DMS79 (cell line): ENCODE data around the gene IGF2R.

Source experiments
- DNase-seq: peaks from one replicate; lab custom pipeline; 2025; lab: John Stamatoyannopoulos, UW

IGF2R gene

DNA sequence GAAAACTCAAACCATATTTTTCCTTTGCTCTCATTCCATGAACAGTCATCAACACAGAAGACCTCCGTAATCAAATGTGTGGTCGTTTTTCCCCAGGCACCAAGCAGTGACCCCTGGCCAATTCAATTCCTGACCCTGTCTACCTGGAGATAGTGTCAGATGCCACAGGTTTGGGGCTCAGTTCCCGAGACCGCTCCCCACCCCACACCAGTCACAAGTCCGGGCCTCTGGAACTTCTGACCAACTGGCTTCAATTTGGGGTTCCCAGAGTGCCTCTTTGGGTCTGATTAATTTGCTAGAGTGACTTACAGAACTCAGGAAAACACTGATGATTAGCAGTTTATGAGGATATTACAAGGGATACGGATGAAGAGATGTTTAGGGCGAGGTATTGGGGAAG is 6.0 kb downstream of the IGF2R start:
- no peak for DNase-seq

DNA sequence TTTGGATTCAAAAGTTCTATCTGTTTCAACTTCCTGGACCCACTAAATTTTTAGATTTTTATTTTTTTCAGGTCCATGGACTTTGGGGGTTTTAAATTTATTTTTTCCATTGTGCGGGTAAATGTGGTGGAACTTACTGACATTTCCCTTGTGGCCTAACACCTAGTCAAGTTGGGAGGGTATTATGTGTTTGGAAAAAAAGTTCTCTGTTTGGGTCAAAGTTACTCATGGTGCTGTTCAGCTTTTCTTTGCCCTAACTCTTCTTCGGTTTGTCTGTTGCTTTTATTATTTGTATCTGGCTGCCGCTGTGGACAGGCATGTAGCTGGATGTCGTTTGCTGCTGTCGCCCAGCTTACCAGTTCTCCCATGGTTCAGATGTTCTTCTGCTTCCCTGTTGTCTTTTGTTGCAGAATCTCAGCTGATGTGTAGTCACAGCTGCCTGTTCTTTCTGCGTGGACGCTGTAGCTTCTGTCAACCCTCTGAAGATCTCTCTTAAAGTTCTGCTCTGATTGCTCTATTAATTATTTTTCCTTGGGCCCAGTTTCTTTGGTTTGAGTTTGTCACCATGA is 7.9 kb downstream of the IGF2R start:
- no peak for DNase-seq

DNA sequence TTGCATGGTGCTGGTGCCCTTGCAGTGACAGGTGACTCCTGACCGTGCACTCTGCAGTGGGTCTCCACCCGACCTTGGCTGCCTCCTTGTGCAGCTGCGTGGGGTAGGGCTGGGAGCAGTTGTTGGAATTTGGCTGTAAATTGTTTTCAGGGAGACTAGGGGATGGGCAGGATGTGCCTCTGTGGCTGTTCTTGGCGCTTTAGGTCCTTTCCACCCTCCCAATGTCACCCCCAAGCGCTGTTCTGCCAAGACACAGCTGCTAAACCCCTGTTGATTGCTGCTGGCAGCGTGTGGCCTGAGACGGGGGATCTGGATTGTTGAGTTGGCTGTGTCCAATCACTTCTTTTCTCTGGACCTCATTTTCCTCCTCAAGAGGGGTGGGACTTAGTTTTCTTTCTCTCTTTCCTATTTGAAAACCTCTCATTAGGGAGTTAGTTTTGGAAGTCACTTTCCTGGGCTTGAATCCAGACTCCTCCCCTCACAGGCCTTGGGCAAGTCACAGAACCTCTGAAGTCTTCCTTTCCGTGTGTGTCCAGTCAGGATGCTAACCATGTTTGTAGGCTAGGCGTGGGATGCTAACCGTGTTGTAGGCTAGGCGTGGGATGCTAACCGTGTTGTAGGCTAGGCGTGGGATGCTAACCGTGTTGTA is 8.5 kb downstream of the IGF2R start:
- DNase-seq, result no peak

DNA sequence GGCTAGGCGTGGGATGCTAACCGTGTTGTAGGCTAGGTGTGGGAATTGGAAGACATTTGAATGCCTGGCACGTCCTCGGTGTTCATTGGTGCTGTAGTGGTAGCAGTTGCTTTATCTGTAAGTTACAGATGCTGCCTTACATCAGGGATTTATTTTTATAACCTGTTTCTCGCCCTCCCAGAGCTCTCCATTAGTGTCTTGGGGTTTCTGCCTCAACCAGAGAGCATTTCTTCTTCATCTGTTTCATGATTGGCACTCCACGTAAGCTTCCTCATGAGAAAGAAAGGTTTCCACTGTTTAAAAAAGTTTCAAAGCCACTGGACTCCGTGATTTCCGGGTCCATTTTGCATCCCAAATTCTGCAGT is 9.0 kb downstream of the IGF2R start:
- DNase-seq, result no peak

DNA sequence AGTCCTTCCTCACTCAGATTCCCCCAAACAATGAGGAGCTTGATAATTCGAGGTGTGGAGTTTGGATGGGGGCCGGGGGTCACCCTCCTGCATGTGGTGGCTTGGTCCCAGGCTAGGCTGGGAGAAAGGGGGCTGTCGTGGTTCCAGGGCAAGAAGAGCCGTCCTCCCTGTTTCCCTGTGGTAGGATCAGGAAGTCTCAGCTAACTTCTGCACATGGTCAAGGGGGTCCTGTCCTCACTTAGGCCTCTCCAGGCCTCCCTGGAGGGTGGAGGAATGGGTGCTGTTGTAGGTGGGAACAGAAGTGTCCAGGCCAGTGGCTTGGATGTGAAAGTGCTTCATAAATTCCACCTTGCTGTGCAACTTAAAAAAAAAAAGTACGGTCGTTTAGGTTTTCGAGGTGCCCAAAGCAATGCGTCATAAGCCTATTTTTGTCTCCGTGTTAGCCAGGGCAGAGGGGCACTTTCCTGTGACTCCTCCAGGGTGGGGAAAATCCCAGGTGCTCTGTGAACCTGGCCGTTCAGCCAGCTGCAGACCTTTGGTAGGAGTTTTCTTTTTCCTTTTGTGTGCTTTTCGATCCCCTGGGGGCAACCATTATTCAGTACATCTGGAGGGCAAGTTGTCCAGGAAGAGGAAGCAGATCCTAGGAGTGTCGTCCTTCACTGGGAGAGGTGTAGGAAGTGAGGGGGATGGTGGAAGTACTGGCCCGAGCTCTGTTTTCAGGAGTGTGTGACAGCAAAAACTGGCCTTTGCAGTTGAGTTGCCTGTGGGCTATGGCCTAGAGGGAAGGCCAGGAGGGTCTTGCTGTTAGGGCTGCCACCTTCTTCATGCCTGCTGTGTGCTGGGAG is 9.6 kb downstream of the IGF2R start:
- DNase-seq, result no peak

DNA sequence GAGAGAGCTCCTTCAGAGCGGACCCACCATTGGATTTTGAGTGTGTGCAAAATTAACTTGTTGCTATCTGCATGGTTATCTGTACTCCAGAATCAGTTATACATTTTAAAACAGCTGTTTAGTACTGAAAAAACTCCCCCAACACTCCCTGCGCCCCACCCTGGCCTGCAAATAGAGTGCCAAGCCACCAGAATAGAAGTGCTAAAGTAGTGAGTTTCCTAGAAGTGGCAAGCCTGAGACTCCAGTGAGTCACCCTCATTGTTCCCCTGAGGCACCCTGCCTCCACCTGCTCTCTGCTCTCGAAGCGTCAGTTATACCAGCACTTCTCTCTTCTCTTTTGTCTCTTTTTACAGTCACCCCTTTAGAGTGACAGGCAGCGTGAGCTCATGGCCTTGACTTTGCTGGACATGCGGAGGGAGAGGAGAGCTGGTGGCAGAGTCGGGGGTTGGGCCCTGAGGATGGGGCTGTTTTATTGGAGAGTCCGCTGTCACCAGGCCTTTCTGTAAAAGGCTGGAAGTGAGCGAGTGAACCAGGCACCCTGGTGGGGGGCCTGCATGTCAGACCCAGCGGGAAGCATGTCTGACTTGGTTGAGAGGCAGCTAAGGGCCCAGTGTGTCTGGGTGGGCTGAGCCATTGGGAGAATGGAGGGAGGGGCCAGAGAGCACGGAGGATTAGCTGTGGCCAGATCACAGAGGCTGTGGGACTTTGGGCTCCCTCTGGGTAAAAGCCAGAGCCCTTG is 10.4 kb downstream of the IGF2R start:
- peak; percentile 75 for DNase-seq

DNA sequence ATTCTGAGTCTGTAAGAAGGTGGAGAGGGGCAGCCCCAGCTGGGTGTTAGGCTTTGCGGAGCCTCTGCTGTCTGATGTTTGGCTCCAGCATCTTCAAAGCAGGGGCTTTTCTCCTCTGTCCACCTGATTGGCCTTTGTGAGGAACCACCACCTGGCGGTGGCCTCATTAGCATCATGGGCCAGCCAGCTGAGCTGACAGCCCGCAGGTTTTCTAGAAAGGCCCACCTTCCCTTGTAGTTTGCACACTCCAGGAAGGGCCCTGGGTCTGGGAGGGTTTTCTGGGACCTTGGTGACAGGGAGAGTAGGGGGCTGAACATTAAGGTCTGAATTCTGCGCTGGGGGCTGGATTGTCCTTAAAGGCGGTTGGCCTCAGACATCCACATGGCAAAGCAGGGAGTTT is 11.6 kb downstream of the IGF2R start:
- no peak for DNase-seq

DNA sequence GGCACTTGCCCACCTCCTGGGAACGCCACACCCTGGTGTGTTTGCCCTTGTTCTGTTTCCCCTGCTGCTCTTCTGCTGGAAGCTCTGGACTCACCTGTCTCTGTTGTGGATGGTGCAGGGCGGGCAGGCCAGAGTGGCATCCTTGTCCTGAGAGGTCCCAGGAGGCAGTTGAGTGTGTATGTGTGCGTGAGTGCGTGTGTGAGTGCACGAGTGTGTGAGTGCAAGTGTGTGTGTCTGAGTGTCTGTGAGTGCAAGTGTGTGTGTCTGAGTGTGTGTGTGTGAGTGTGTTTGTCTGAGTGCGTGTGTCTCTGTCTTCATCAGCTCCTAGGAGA is 12.2 kb downstream of the IGF2R start:
- no peak for DNase-seq

DNA sequence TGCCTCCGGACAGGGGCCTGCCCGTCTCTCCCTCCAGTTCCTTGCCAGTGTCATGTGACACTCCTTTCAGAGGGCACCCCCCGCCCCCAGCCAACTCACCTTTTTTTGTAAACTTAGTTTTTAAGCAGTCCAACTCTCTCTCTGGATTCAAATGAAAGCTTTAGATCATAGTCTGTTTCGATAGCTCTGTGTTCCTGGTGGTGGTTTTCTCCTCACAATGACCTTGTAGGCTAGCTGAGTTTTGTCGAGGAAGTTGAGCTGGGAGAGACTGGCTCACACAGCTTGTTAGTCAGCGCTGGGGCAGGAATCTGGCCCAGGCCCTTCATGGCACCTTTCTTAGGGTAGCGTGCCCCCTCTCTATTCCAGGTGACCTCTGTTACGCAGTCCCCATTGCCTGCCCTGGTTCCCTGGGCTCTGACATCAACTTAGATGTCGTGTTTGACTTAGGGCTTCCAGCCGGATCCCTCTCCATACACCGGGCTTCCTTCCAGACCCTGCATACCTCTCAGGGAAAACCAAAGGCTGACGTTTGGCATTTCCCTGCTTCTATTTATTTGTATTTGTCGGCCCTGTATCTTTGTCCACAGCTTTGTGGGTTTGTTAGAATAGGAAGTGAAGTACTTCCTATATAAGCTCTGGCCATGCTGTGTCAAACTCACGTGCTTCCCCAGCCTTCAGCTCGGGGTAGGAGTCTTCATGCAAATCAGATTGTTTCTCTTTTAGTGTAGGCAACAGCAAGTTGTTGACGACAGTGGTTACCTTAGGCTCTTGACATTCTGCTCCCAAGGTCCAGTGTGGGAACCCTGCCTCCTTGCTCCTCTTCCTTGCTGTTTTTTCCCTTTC is 12.7 kb downstream of the IGF2R start:
- no peak for DNase-seq

DNA sequence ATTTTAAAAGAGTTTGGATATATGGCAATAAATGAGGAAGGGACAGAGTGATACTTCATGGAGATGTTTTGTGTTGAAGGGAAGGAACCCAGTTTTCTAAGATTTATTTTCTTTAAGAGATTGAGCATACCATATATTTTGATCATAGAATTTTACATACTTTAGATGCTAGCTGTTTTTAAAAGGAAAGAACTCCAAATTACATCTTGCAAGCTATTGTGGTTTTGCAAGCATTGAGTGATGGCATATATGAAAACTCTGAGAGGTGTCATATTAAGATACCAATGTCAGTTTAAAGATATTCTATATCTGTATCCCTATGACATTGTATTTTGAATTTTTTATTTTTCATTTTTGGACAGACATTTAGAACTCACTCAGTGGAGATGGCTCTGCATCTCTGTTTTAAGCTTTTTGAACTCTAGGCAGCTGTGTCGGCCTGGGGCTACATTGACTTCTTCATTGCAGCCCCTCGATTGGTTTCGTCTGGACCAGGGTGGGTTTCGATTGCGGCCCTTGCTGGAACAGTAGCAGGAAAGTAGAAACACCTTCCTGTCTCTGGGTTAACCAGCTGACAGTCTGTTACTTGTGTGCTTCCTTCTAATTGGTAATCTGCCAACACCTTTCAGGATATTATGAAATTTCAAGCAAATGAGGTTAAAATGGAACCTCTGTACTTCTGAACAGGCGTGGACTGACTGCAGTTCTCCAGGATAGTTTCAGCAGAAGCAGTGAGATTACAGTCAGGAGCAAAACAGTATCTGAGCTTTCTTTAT is 14.0 kb downstream of the IGF2R start:
- DNase-seq, result no peak

DNA sequence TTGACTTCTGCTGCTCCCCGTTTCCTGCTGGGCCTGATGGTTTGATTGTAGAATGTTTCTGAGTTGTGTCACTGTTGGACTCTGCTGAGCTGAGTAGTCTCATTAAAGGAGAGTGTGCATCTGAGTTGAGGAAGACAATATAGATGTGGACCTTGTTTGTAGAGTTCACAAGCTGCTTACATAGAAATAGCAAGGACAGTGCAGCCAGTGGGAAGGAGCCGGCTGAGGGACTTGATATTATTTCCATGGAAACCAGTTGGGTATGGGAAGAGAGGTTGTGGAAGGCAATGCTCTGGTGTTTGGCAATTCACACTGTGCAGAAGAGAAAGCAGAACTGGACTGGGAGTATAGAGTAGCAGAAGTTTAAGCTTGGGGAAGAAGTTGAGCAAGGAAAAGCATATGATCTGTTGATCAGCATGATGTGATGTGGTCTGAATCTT is 14.8 kb downstream of the IGF2R start:
- DNase-seq, result no peak

DNA sequence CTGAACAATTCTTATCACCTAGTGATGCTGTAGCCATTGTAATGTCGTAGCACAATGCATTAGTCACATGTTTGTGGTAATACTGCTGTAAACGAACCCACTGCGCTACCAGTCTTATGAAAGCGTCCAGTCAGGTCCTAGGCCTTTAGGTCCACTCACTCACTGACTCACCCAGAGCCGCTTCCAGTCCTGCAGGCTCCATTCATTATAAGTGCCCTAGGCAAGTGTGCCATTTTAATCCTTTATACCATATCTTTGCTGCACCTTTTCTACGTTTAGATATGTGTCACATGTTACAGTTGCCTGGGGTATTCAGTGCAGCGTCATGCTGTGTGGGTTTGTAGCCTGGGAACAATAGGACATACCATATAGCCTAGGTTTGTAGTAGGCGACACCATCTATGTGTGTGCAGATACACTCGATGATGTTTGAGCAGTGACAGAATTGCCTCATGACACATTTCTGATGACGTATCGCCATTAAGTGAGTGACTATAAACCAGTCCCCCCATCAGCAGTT is 15.4 kb downstream of the IGF2R start:
- no peak for DNase-seq

DNA sequence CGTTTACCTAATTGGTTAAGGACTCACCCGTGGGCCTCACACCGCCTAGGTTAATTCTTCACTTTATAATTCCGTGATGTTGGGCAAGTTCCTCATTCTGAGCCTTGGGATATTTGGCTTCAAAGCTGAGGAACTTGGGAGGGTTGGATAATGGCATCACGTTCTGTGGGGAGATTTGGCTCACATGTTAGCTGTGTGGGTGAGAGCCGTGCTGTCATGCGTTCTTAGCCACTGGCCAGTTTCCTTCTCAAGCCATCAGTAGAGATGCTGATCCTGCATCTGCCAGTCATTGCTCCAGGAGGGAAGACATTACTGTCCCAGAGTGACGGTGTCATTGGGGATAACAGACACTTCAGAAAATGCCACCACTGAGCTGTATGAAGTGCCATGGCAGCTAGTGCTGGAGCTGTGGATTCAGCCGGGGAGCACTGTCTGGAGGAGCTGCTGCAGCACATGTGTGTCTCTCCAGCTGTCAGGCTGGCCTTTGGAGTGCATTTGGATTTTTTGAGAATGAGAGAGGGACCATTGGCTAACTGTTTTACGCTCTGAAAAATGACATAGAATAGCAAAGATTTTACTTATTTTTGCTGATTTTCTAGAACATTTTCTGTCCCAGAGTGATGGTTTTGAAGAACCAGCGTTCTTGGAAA is 16.5 kb downstream of the IGF2R start:
- DNase-seq, result no peak

DNA sequence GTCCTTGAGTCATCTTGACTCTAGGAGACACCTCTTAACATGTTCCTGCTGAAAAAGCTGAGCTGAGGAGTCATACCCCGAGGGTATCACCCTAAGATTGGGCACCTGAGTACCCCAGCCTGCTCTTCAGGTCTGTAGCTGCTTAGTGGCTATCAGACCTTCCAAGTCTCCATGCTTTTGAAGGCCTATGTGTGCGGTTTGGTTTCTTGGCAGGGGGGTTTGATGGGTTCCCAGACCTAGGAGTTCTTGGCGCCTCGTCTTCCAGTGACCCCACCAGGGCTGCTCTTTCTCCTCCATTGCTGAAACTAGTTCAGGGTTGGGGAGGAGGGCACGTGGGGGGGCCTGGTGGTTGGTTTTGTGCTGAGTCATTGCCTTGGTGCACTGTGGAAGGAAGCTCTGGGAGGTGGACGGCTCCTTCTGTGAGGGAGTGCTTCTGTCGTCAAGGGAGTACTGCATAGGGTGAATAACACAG is 20.1 kb downstream of the IGF2R start:
- peak; percentile 65 for DNase-seq

DNA sequence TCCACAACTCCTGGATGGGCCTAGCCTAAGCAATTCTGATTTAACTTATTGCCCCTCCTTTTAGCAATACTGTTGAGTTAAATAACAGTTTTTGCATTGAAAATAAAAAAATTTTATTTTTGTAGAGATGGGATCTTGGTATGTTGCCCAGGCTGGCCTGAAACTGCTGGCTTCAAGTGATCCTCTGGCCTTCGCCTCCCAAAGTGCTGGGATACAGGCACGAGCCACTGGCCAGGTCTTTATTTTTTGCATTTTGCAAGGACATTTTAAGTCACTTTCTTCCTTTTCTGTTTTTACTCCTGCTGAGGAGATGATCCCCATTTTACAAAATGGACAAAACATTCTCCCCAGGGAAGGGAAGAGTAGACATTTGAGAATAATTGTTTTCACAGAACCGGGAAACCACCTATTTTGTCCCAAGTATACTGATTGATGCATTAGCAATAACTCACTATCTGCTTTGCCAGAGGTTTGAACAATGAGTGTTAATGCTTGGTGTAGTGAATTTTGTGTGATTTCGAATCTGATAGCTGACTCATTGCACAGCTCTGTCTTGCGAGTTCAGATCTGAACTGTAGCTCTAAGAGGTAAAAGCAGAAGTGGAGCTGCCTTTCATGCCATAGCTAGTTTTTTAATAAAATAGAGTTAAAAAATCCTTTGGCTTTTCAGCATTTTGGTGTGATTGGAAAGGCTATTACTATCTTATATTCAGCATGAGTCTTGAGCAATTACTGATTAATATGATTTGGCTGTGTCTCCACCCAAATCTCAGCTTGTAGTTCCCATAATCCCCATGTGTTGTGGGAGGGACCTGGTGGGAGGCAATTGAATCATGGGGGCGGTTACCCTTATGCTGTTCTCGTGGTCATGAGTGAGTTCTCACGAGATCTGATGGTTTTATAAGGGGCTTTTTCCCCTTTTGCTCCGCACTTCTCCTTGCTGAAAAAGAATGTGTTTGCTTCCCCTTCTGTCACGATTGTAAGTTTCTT is 20.9 kb downstream of the IGF2R start:
- DNase-seq, result no peak

DNA sequence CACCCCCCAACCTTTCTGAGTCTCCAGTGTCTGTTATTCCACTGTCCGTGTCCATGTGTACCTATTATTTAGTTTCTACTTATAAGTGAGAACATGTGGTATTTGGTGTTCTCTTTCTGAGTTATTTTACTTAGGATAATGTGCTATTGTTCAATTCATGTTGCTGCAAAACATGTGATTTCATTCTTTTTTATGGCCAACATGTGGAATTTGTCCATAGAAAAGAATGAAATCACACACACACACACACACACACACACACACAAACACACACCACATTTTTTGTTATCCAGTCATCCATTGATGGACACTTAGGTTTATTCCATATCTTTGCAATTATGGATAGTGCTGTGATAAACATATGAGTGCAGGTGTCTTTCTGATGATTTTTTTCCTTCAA is 23.5 kb downstream of the IGF2R start:
- no peak for DNase-seq

DNA sequence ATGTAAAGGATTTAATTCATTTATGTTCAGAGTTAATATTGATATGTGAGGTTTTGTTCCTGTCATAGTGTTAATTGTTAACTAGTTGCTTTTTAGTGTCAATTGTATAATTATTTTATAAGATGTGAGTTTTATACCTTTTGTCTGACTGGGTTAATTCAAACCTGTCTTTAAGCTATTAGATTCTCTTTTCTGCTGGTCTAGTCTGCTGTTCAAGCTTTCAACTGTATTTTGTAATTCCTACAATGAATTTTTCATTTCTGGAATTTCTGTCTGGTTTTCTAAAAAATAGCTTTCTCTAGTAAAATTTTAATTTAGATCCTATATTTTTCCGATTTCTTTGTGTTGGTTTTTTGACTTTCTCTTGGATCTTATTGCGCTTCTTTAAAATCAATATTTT is 26.5 kb downstream of the IGF2R start:
- DNase-seq, result no peak

DNA sequence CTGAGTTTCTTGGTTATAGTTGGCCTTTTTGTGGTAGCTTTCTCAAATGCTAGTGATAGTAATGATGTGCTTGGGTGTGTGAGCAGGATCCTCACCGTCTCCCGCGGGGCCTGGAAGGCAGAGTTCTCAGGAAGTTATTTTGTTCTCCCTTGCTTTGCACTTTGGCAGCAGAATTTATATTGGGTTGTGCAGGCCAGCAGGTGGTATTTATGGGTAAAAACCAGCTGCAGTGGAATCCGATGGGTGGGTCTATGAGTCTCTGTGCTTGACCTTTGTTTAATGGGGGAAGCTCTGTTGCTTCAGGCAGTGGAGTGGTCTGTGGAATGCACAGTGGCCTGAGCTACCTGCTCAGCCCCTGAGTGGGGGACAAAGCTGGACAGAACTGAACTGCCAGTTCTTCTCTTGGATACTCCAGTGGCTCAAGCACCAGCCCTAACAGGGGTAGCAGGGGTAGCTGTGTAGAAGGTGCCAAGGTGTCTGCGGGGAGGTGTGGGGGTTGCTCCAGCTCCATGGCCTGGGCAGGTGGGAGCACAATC is 27.3 kb downstream of the IGF2R start:
- DNase-seq, result no peak
